ENCODE measurements around the gene CRYM. TPM values are rescaled to one million over a fixed set of nuclear protein-coding genes. Genes with fewer than 3 reads are reported as not detected.
A peak's percentile ranks its signal among the peaks of the same experiment; 100 is the strongest.

The CRYM gene
- total and polyA plus RNA-seq, 10 of the 15 experiments (the other 5 are each of a cell fraction or from before 2014, with no cell fraction given): 0.30 to 6.1 (median 3.9) TPM

- RAD21 ChIA-PET (ENCODE audit: unreplicated experiment): interaction anchor here (0.7 to 2.3 kb wide), 2 partner anchors 13 to 17 kb away, joined by 3 to 13 read pairs; partner anchors contain the start of gene CRYM
- TF ChIP-seq NFYA (IDR thresholded peaks at IDR 0.05; ENCODE audit: borderline replicate concordance, low read depth, low read length) (no peak), TAF1 (IDR thresholded peaks at IDR 0.05; ENCODE audit: borderline replicate concordance, low read depth, low read length) (no peak), BCLAF1 (IDR thresholded peaks at IDR 0.05) (no peak), MYB (IDR thresholded peaks at IDR 0.05; ENCODE audit: borderline replicate concordance, low read depth, low read length) (no peak), STAT1 (conservative IDR thresholded peaks at IDR 0.05) (no peak), SIN3A (IDR thresholded peaks at IDR 0.05; ENCODE audit: low read depth, low read length) (no peak)
- TF ChIP-seq, protein P1, sequence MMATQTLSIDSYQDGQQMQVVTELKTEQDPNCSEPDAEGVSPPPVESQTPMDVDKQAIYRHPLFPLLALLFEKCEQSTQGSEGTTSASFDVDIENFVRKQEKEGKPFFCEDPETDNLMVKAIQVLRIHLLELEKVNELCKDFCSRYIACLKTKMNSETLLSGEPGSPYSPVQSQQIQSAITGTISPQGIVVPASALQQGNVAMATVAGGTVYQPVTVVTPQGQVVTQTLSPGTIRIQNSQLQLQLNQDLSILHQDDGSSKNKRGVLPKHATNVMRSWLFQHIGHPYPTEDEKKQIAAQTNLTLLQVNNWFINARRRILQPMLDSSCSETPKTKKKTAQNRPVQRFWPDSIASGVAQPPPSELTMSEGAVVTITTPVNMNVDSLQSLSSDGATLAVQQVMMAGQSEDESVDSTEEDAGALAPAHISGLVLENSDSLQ (IDR thresholded peaks at IDR 0.05): no peak
- TF ChIP-seq, protein P2, sequence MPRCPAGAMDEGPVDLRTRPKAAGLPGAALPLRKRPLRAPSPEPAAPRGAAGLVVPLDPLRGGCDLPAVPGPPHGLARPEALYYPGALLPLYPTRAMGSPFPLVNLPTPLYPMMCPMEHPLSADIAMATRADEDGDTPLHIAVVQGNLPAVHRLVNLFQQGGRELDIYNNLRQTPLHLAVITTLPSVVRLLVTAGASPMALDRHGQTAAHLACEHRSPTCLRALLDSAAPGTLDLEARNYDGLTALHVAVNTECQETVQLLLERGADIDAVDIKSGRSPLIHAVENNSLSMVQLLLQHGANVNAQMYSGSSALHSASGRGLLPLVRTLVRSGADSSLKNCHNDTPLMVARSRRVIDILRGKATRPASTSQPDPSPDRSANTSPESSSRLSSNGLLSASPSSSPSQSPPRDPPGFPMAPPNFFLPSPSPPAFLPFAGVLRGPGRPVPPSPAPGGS (IDR thresholded peaks at IDR 0.05; ENCODE audit: borderline replicate concordance, insufficient read depth, low read depth, low read length, poor library complexity, severe bottlenecking): no peak
- TF ChIP-seq, protein P3, sequence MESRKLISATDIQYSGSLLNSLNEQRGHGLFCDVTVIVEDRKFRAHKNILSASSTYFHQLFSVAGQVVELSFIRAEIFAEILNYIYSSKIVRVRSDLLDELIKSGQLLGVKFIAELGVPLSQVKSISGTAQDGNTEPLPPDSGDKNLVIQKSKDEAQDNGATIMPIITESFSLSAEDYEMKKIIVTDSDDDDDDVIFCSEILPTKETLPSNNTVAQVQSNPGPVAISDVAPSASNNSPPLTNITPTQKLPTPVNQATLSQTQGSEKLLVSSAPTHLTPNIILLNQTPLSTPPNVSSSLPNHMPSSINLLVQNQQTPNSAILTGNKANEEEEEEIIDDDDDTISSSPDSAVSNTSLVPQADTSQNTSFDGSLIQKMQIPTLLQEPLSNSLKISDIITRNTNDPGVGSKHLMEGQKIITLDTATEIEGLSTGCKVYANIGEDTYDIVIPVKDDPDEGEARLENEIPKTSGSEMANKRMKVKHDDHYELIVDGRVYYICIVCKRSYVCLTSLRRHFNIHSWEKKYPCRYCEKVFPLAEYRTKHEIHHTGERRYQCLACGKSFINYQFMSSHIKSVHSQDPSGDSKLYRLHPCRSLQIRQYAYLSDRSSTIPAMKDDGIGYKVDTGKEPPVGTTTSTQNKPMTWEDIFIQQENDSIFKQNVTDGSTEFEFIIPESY (IDR thresholded peaks at IDR 0.05): no peak
- TF ChIP-seq, protein P4, sequence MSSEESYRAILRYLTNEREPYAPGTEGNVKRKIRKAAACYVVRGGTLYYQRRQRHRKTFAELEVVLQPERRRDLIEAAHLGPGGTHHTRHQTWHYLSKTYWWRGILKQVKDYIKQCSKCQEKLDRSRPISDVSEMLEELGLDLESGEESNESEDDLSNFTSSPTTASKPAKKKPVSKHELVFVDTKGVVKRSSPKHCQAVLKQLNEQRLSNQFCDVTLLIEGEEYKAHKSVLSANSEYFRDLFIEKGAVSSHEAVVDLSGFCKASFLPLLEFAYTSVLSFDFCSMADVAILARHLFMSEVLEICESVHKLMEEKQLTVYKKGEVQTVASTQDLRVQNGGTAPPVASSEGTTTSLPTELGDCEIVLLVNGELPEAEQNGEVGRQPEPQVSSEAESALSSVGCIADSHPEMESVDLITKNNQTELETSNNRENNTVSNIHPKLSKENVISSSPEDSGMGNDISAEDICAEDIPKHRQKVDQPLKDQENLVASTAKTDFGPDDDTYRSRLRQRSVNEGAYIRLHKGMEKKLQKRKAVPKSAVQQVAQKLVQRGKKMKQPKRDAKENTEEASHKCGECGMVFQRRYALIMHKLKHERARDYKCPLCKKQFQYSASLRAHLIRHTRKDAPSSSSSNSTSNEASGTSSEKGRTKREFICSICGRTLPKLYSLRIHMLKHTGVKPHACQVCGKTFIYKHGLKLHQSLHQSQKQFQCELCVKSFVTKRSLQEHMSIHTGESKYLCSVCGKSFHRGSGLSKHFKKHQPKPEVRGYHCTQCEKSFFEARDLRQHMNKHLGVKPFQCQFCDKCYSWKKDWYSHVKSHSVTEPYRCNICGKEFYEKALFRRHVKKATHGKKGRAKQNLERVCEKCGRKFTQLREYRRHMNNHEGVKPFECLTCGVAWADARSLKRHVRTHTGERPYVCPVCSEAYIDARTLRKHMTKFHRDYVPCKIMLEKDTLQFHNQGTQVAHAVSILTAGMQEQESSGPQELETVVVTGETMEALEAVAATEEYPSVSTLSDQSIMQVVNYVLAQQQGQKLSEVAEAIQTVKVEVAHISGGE (CRISPR knock-in tag; IDR thresholded peaks at IDR 0.05): no peak
These were observed 17.0 kb downstream of the CRYM start for GRCh38 chr16:21260870-21261791.

More at GRCh38 chr16:21260870-21261791, 17.0 kb downstream of the CRYM start:
- Histone ChIP-seq H3K9me3 (replicated peaks; ENCODE audit: control insufficient read depth, insufficient read depth, low read length) (no peaks in the 10 kb centered on the region), H2AFZ (ENCODE audit: control insufficient read depth, low read depth, low read length) (no peak overlapping the region), H4K20me1 (ENCODE audit: control insufficient read depth, insufficient read depth) (no peaks in the 10 kb centered on the region), H3K9ac (ENCODE audit: control insufficient read depth, insufficient read depth, low read length) (no peak overlapping the region), H3K4me2 (ENCODE audit: control insufficient read depth, insufficient read depth) (no peak overlapping the region), H3K36me3 (ENCODE audit: control insufficient read depth in 2 of 2, insufficient read depth in 2 of 2, low read length in 1 of 2) (no peaks in the 10 kb centered on the region), H3K27ac (ENCODE audit: control insufficient read depth, insufficient read depth) (no peak overlapping the region), H3K4me1 (ENCODE audit: control insufficient read depth, insufficient read depth, low read length) (peaks cover 13% of the 10 kb centered on the region), H3K79me2 (ENCODE audit: control insufficient read depth, insufficient read depth, low read length) (no peaks in the 10 kb centered on the region), H3K4me3 (no peak overlapping the region), H3K27me3 (replicated peaks in 1 of 2; ENCODE audit: control insufficient read depth in 2 of 2, insufficient read depth in 2 of 2, low read length in 1 of 2) (no peaks in the 10 kb centered on the region)
- BruUV-seq (replicated peaks): no TSS peak
- ChIA-PET SMC1A (ENCODE audit: uncharacterized antibody, unreplicated experiment) (interaction anchor here (0.6 to 5.3 kb wide), 5 partner anchors 14 to 970 kb away, joined by 3 to 49 read pairs (median 4); partner anchors contain the start of gene CRYM), CTCF (interaction anchor here (0.6 to 1.3 kb wide), 8 partner anchors 12 to 1154 kb away, joined by 3 to 8 read pairs (median 3); no protein-coding TSS in a partner anchor), POLR2A (interaction anchor here (0.6 to 1.1 kb wide), 3 partner anchors 12 to 462 kb away, joined by 3 to 5 read pairs (median 3); no protein-coding TSS in a partner anchor)
- ATAC-seq (peak; percentile 47), DNase-seq (ENCODE audit: low read depth, low spot score) (no peak), FAIRE-seq (no peak)
- in situ Hi-C loops (cut with MboI) (no loop called here), intact Hi-C loops (cut with micrococcal nuclease; ENCODE audit: unreplicated experiment) (no loop called here)
- 52% methylated on average over 9 of the region's 9 CpGs for WGBS (ENCODE audit: insufficient coverage, insufficient replicate concordance, low lambda C conversion rate, missing lambda C conversion rate)
